Brain pericyte (primary cell): ENCODE data around the gene KLF17.

Experiments
- DNase-seq: peaks from one replicate; pipeline ENCODE4 v3.0.0-alpha.2; 2012; ENCODE audit warnings: low read depth, low spot score

KLF17 gene

GRCh38 chr1:44118682-44119081 is at the start of gene KLF17:
KLF17 (plus strand) TSS chr1:44118821; CDS start chr1:44118908, 87 bp downstream.
- no peak for DNase-seq

DNA sequence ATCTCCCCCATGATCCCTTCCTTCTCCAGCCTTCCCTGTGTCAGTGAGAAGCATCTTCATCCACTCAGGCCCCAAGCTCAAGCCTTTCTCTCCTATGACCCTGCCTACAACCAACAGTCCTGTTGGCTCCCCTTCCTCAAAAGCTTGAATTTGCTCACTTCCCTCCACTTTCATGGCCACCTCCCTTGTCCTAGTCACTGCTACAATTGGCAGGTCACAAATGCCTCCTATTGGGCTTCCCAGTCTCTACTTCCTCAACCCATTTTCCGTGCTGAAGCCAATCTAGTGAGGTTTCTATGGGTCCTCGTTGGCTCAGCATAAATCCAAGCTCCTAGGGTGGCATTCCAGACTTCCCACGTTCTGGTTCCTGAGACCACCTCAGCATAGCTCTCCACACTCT is 47.2 kb upstream of the KLF17 start:
- no peak for DNase-seq

DNA sequence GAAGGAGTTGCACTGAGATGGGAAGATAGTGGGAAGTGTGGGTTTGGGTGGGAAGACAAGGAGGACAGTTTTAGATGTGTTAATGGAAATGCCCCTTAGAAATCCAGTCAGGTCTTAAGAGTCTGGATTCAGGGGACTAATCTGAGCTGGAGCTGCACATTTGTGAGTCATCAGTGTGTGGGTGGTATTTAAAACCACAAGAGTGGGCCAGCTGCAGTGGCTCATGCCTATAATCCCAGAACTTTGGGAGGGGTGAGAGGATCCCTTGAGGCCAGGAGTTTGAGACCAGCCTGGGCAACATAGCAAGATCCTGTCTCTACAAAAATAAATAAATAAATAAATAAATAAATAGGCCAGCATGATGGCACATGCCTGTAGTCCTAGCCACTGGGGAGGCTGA is 46.4 kb upstream of the KLF17 start:
- DNase-seq = no peak

DNA sequence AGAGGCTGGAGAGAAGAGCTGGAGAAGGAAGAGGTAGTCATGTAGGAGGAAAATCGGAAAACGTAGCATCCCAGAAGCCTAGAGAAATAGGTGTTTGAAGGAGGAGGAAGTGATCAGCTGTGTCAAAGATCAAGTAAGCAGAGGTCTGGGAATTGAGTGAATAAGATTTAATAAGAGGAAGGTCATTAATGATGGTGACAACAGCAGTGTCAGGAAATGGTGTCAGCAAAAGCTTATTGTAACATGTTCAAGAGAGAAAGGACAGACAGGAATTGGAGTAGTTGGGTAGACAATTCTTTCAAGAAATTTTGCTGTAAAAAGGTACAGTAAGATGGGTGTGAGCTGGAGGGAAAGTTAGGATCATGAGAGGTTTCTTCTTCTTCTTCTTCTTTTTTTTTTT is 45.8 kb upstream of the KLF17 start:
- DNase-seq = no peak

DNA sequence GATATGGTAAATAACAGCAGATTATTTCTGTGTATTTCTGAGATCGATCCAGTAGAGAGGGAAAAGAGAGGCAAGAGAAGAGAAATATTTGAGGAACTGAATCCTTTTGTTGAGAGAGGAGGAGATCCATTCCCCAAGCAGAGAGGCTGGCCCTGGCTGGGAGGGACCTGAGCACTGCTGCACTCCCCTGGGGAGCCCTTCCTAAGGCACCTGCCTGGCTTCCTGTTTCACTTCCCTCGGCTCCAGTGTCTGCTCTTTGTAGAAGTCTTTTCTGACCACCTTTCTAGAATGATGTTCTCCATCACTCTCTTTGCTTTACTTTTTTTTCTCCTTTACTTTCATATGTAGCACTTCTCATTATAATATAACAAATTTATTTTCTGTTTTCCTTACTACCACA is 45.1 kb upstream of the KLF17 start:
- DNase-seq = no peak

GRCh38 chr1:44074415-44074814 is 44.2 kb upstream of the KLF17 start:
- no peak for DNase-seq

GRCh38 chr1:44076066-44076465 is 42.6 kb upstream of the KLF17 start:
- DNase-seq = no peak

GRCh38 chr1:44077421-44077820 is 41.2 kb upstream of the KLF17 start:
- no peak for DNase-seq

DNA sequence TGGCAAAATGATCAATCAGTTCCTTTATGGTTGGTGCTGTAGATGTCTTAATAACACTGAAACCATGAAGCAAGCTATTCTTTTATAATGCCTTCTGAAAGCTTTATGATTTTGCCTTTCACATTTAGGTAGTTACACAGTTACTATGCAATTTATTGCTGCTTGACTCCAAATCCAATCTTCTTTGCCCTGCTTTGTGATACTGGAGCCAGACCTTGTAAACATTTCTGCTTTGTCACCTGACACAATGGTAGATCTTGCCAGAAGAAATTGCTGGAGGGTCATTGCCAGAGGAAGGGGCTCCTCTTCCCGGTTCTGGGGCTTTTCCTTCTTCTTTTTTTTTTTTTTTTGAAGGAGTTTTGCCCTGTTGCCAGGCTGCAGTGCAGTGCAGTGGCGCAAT is 40.5 kb upstream of the KLF17 start:
- no peak for DNase-seq

- no peak for DNase-seq
These were observed 39.1 kb upstream of the KLF17 start for GRCh38 chr1:44079566-44079965.

GRCh38 chr1:44084998-44085675 is 33.5 kb upstream of the KLF17 start:
- DNase-seq = no peak

DNA sequence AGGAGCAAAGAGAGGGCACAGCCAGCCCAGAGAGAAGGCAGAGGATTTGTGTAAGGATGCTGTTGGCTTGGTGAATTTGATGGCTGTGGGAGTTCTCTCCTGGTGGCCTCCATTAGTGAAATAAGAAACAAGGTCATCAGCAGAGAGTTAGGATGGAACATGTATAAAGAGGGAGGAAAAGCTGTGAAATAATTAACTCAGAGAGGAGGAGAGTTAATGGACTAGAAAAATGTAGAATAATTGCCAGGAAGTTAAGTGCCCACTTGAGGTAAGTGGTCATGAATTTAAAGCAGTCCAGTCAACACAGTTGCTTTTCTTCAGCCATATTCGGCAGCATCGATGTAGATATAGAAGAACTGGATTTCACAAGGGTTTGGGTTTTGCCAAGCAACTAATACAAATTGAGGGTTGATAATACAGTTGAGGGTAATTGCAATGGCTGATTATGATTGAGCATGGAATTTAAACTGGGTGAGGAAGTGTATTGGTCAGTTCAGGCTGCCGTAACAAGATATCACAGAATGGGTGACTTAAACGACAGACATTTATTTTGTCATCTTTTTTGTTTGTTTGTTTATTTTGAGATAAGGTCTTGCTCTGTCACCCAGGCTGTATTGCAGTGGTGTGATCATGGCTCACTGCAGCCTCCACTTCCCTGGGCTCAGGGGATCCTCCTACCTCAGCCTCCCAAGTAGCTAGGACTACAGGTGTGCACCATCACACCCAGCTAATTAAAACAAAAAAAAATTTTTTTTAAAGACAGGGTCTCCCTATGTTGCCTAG is 31.7 kb upstream of the KLF17 start:
- DNase-seq = no peak

DNA sequence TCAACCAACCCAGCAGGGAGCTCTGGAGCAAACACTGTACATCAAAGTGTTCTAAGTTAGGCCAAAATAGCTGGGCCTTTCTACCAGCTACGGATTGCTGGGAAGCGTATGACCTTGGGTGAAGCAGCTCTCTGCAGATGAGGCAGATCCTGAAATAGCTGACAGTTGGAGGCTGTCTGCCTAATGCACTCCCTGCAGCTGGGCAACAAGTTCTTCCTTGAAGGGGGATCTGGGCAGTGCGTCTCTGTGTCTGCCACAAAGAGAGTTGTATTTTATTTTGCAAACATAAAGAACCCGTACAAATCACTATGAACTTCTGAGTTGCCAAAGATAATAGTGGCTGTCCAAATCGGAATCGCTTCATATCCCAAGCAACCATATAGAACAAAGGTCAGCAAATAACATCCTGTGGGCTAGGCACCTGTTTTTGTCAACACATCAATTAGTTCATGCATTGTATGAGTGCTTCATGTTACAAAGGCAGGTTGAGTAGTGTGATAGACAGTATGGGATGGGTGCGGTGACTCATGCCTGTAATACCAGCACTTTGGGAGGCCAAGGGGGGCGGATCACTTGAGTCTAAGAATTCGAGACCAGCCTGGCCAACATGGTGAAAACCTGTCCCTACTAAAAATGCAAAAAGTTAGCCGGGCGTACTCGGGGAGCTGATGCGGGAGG is 29.1 kb upstream of the KLF17 start:
- DNase-seq = peak; percentile 22

DNA sequence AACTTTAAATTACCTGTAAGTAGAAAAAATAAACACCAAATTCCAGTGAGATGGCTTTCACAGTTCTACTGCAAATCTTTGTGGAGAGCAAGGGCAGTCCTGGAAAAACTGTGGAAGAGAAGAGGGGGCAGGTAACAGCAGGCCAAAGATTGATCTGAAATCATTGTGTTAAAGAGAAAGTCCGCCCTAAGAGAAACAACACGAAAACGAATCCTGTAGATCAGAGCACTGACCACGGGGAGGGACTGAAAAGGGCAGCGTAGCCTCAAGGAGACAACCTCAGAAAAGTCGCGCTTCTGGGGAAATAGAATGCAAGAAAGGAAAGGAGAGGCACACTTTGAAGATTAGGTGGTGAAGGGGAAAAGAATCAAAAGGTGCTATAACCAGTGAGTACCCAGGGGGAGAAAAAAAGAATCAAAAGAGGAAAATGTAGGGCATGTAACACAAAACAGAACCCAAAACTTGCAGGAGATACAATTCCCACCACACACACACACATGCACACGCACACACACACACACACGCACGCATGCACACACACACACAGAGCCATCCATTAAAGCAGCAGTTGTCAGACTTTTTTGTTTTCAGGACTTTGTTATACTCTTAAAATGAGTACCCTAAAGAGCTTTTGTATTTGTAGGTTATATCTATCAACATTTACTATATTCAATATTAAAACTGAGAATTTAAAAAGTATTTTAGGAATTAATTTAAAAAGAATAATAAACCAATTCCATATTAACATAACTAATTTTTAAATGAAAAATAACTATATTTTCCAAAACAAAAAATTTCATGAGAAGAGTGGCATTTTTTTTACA is 28.0 kb upstream of the KLF17 start:
- no peak for DNase-seq

- DNase-seq = no peak
These were observed 24.6 kb upstream of the KLF17 start for GRCh38 chr1:44094047-44094446.

GRCh38 chr1:44100183-44100868 is 18.3 kb upstream of the KLF17 start:
- no peak for DNase-seq

- DNase-seq = no peak
These were observed 17.3 kb upstream of the KLF17 start for GRCh38 chr1:44101328-44101727.

DNA sequence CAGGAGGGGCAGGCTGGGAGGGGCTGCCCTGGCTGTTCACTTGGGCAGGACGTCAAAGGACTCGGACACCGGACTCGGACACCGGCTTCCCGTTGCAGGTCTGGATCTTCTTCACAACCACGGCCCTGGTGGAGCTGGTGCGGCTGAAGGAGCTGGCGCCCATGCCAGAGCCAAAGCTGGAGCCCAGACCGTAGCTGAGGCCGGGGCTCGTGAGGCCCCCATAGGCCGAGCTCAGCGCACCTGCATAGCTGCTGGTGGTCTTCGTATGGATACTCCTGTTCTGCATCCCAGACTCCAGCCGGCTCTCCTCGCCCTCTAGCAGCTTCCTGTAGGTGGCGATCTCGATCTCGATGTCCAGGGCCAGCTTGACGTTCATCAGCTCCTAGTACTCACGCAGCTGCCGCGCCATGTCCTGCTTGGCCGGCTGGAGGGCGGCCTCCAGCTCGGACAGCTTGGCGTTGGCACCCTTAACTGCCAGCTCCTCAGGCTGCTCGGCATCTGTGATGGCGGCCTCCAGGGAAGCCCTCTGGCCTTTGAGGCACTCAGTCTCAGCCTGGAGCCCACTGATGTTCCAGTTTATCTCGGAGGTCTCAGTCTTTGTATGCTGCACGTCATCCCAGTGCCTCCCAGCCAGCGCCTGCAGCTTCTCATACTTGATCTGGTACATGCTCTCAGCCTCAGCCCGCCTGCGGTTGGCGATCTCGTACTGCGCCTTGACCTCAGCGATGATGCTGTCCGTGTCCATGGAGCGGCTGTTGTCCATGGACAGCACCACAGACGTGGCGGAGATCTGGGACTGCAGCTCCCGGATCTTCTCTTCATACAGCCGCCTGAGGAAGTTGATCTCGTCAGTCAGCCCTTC is 15.1 kb upstream of the KLF17 start:
- DNase-seq = no peak

- DNase-seq = no peak
These were observed 12.8 kb upstream of the KLF17 start for GRCh38 chr1:44105810-44106209.

DNA sequence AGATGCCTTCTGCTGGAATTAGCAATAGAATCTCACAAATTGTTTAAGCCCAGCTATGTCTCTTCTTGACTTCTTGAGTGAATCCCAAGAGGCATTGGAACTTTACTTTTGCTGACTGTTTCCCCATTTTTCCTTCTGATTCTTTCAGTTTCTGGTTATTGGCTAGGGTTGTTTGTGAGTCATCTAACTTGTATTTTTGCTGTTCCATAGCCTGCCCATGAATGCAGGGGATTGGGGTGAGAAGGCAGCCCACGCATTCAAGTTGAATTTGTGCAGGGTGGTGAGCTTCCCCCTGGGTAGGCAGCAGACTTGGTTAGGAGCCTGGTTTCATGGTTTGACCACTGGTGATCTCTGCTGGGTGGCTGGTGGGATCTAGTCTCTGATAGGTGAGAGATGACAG is 10.4 kb upstream of the KLF17 start:
- DNase-seq = no peak
